Body of pancreas (tissue), 4 donors: Measurements from ENCODE around the gene SIDT1. TPM values are rescaled to one million over a fixed set of nuclear protein-coding genes. Genes with fewer than 3 reads are reported as not detected.

Source experiments
- ATAC-seq: fragments of 150-250 bp; one replicate; pipeline ENCODE4 v1.9.1; 2016
- DNase-seq, 4 donors: peaks; one replicate each; pipeline ENCODE4 v3.0.0-alpha.2; 2019
- H3K27ac ChIP-seq, 4 donors: fragments of 200-600 bp; sonication (generic); 1 replicate in 3 of 4; 2 replicates in 1 of 4; pipeline versions ENCODE4 v1.5.1 to v1.6.1; 2016 to 2019; ENCODE audit warnings: mild to moderate bottlenecking in 1 of 4, mixed read lengths in 1 of 4, moderate library complexity in 1 of 4
- H3K27me3 ChIP-seq, 2 donors: fragments of 200-600 bp; sonication (generic); one replicate each; pipeline ENCODE4 v1.6.0; 2016; ENCODE audit warnings: mild to moderate bottlenecking in 1 of 2
- H3K36me3 ChIP-seq, 2 donors: fragments of 200-600 bp; sonication (generic); replicated peaks in 1 of 2; 2 replicates each; pipeline ENCODE4 v1.5.1; 2016; ENCODE audit warnings: low read depth in 2 of 2; ENCODE audit not compliant: insufficient read depth in 1 of 2
- H3K4me1 ChIP-seq: fragments of 200-600 bp; sonication (generic); one replicate; pipeline ENCODE4 v1.6.0; 2016
- H3K4me3 ChIP-seq, 2 donors: fragments of 200-600 bp; sonication (generic); 1 replicate in 1 of 2; 2 replicates in 1 of 2; pipeline ENCODE4 v1.5.1; 2016 to 2019
- H3K9me3 ChIP-seq, 3 donors: fragments of 200-600 bp; sonication (generic); 1 replicate in 2 of 3; 2 replicates in 1 of 3; pipeline ENCODE4 v1.5.1; 2016
- POLR2A ChIP-seq, 3 donors: fragments of 450-650 bp; IDR thresholded peaks; one replicate each; pipeline ENCODE4 v1.6.1; 2016; ENCODE audit warnings: antibody characterized with exemption in 3 of 3, mild to moderate bottlenecking in 2 of 3
- WGBS, 2 donors: methylation state at CpG; one replicate each; pipeline ENCODE4 v1.1.5; 2017; 5-methylcytosine and 5-hydroxymethylcytosine counted together
- intact Hi-C: fragments of 100-400 bp; cut with DNase I; formaldehyde crosslinking; loops from one replicate; pipeline ENCODE4 v1.15.1; 2023
- total RNA-seq, 2 donors: library from RNA; depleted of rRNA; stranded (reverse); fragments of >200 nt; gene quantifications; one replicate each; pipeline ENCODE4 v1.1.0, GENCODE V29; 2016
- TF ChIP-seq, protein P1 (sequence below), 7 experiments: fragments of 450-650 bp in 4 of 7; fragments of 200-600 bp in 3 of 7; sonication (generic) in 3 of 7; IDR thresholded peaks; one replicate each; pipeline ENCODE4 v1.5.1; 2016 to 2019; ENCODE audit warnings: antibody characterized with exemption in 7 of 7

Gene SIDT1
- total RNA-seq, 2 donors from 2014 or later, result 1.6 to 8.8 TPM

DNA sequence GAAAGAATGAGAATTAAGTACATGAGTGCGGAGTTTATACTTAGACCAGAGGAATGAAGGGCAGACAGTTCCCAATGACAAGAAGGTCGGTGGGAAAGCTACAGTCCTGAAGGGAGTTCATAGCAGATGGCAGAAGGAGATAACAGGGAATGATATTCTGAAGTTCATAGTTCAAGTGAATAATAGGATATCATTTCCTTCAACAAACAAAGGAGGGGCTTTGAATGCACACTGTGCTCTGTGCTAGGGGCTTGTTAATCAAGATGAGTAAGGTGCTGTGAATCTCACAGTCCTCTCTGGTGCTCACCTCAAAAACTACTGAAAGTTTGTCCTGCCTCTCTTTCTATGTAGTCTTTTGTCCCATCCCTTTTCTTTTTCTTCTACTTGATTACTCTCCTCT lies 41.9 kb downstream of the SIDT1 start:
- Histone ChIP-seq H3K9me3 (no peaks in the 10 kb centered on the region), H3K36me3 (no peaks in the 10 kb centered on the region), H3K27ac (no peak overlapping the region), H3K4me1 (no peaks in the 10 kb centered on the region), H3K27me3 (no peaks in the 10 kb centered on the region), H3K4me3 (no peak overlapping the region)
- no peak for DNase-seq
- intact Hi-C loops, result no loop called here
- no peak for ATAC-seq
- WGBS, 2 donors, result 56 to 64% methylated on average over 2 of the region's 2 CpGs
- no peak for TF ChIP-seq POLR2A (IDR thresholded peaks at IDR 0.05)
- TF ChIP-seq, protein P1, sequence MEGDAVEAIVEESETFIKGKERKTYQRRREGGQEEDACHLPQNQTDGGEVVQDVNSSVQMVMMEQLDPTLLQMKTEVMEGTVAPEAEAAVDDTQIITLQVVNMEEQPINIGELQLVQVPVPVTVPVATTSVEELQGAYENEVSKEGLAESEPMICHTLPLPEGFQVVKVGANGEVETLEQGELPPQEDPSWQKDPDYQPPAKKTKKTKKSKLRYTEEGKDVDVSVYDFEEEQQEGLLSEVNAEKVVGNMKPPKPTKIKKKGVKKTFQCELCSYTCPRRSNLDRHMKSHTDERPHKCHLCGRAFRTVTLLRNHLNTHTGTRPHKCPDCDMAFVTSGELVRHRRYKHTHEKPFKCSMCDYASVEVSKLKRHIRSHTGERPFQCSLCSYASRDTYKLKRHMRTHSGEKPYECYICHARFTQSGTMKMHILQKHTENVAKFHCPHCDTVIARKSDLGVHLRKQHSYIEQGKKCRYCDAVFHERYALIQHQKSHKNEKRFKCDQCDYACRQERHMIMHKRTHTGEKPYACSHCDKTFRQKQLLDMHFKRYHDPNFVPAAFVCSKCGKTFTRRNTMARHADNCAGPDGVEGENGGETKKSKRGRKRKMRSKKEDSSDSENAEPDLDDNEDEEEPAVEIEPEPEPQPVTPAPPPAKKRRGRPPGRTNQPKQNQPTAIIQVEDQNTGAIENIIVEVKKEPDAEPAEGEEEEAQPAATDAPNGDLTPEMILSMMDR (IDR thresholded peaks at IDR 0.05), result no peak

DNA sequence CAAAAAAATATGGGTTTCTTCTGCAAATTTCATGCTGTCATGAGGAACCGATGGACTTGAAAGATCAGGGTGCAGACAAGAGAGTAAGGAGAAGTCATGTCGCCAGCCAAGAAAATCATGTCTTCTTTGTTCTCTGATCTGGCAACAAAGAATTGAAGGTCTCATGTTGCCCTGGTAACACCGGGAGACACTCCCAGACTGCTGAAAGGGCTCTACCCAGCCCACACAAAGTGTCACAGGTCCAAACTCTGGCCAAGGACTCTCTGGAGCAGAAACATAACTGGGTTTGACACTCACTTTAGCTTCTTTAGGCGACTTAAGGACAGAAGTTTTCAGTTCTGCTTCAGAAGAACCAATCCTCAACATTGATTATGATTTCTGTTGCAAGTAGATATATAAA lies 42.9 kb downstream of the SIDT1 start:
- 22 to 35% methylated on average over 4 of the region's 4 CpGs for WGBS, 2 donors
- H3K27ac ChIP-seq, result no peak overlapping the region
- no peak for ATAC-seq
- no peak for DNase-seq
- H3K4me3 ChIP-seq, result no peak overlapping the region
- intact Hi-C loops, result no loop called here
- no peaks in the 10 kb centered on the region for H3K9me3 ChIP-seq
- no peaks in the 10 kb centered on the region for H3K27me3 ChIP-seq
- H3K4me1 ChIP-seq, result no peaks in the 10 kb centered on the region
- no peaks in the 10 kb centered on the region for H3K36me3 ChIP-seq
- TF ChIP-seq POLR2A (IDR thresholded peaks at IDR 0.05), result no peak
- TF ChIP-seq, protein P1 (IDR thresholded peaks at IDR 0.05), result no peak

DNA sequence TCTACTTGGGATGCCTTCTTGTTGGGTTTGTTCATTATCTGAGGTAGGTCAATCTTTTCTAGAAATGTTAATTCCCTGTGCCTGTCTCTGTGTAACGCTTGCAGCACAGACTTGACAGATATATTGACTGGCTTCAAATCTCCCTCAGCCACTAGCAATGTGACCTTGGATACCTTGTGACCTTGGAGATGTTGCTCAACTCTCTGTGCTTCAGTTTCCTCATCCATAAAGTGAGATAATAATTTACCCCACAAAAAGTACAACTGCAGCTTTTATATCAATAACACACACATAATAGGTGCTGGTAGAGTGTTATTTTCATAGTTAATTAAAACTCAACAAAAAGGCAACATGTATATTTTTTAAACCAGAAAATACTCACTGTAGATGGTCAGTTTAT lies 52.9 kb downstream of the SIDT1 start:
- intact Hi-C loops, result no loop called here
- Histone ChIP-seq H3K9me3 (no peaks in the 10 kb centered on the region), H3K4me1 (peaks cover 6% of the 10 kb centered on the region), H3K36me3 (no peaks in the 10 kb centered on the region), H3K27ac (no peak overlapping the region), H3K27me3 (no peaks in the 10 kb centered on the region), H3K4me3 (no peak overlapping the region)
- ATAC-seq (no peak), DNase-seq (no peak)
- TF ChIP-seq, protein P1 (IDR thresholded peaks at IDR 0.05), result no peak
- no peak for TF ChIP-seq POLR2A (IDR thresholded peaks at IDR 0.05)
- 0 to 35% methylated on average over 1 of the region's 1 CpG for WGBS, 2 donors

DNA sequence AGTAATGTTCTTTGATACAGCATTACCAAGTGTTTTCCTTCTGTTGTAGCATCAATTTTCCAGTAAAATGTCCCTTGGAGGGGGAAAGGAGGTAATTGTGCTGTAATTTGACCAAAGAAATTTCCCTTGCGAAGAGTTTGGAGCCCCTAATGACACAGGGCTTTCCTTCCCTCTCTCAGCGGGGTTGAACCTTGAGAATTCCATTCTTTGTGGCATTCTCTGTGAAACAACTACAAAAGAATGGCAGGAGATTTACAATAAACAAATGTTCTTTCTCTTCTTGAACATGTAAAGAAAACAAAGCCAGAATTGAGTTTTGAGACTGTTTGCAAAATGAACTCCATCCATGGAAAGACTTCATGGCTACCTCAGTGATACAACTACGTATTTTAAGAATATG lies 53.4 kb downstream of the SIDT1 start:
- Histone ChIP-seq H3K9me3 (no peaks in the 10 kb centered on the region), H3K27me3 (no peaks in the 10 kb centered on the region), H3K4me1 (peaks cover 6% of the 10 kb centered on the region), H3K27ac (no peak overlapping the region), H3K4me3 (no peak overlapping the region), H3K36me3 (no peaks in the 10 kb centered on the region)
- DNase-seq (no peak), ATAC-seq (no peak)
- TF ChIP-seq POLR2A (IDR thresholded peaks at IDR 0.05), result no peak
- TF ChIP-seq, protein P1 (IDR thresholded peaks at IDR 0.05), result no peak
- intact Hi-C loops, result no loop called here
- WGBS, 2 donors, result 92 to 93% methylated on average over 3 of the region's 3 CpGs

DNA sequence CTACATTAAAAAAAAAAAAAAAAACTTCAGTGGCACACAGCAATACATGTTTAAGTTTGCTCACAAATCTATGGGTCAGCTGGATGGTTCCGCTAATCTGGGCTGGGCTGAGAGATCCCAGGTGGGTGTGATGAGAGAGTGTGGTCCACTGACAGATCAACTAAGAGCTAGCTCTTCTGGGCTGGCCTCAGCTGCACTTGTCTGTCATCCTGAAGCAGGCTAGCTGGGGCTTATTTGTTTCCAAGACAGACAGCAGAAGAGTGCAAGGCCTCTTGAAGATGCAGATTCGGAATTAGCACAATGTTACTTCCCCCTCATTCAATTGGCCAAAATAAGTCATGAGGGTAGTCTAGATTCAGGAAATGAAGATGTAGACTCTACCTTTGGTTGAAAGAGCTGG lies 56.5 kb downstream of the SIDT1 start:
- intact Hi-C loops, result no loop called here
- peaks cover 6% of the 10 kb centered on the region for H3K4me1 ChIP-seq
- H3K9me3 ChIP-seq, result no peaks in the 10 kb centered on the region
- no peak for DNase-seq
- no peak overlapping the region for H3K27ac ChIP-seq
- TF ChIP-seq, protein P1 (IDR thresholded peaks at IDR 0.05), result no peak
- no peak for TF ChIP-seq POLR2A (IDR thresholded peaks at IDR 0.05)
- WGBS, 2 donors, result 81 to 92% methylated on average over 2 of the region's 2 CpGs
- H3K4me3 ChIP-seq, result no peak overlapping the region
- no peaks in the 10 kb centered on the region for H3K36me3 ChIP-seq
- H3K27me3 ChIP-seq, result no peaks in the 10 kb centered on the region
- no peak for ATAC-seq
